Natural killer cell (primary cell): ENCODE results near the gene SETBP1. TPM values are rescaled to one million over a fixed set of nuclear protein-coding genes. Genes with fewer than 3 reads are reported as not detected.

Experiments used
- ATAC-seq, 3 donors: fragments of 150-1000 bp in 2 of 3; fragments of 200-7000 bp in 1 of 3; cut with Tn5 transposase; 1 replicate in 1 of 3; 2 replicates in 2 of 3; pipeline ENCODE4 v1.10.0; 2021; ENCODE audit warnings: mild to moderate bottlenecking in 2 of 3, moderate library complexity in 2 of 3
- DNase-seq, 2 donors: peaks; one replicate each; pipeline versions ENCODE4 v3.0.0 to v3.0.0-alpha.2; 2013 to 2021; ENCODE audit warnings: mixed read lengths in 1 of 2
- H3K27ac ChIP-seq: one replicate; pipeline ENCODE4 v1.5.1; 2013; ENCODE audit warnings: mild to moderate bottlenecking, low read length
- H3K27me3 ChIP-seq: one replicate; pipeline ENCODE4 v1.6.1; 2013; ENCODE audit warnings: low read length; ENCODE audit not compliant: control insufficient read depth, insufficient read depth
- H3K36me3 ChIP-seq: one replicate; pipeline ENCODE4 v1.6.1; 2013; ENCODE audit warnings: low read length; ENCODE audit not compliant: control insufficient read depth, insufficient read depth
- H3K4me1 ChIP-seq: one replicate; pipeline ENCODE4 v1.6.1; 2013; ENCODE audit warnings: low read length; ENCODE audit not compliant: control insufficient read depth, insufficient read depth
- H3K4me3 ChIP-seq: one replicate; pipeline ENCODE4 v1.5.1; 2013; ENCODE audit warnings: low read length
- H3K9me3 ChIP-seq: one replicate; pipeline ENCODE4 v1.6.1; 2013; ENCODE audit warnings: low read length; ENCODE audit not compliant: control insufficient read depth, insufficient read depth
- H3K27ac Mint-ChIP-seq, 2 donors: one replicate each; pipeline ENCODE4 v1.8.0; 2022; ENCODE audit warnings: mild to moderate bottlenecking in 2 of 2, mixed read lengths in 2 of 2, moderate library complexity in 1 of 2
- H3K27me3 Mint-ChIP-seq, 2 donors: one replicate each; pipeline ENCODE4 v1.8.0; 2022; ENCODE audit warnings: low read depth in 2 of 2, mixed read lengths in 2 of 2
- H3K36me3 Mint-ChIP-seq: one replicate; pipeline ENCODE4 v1.8.0; 2022; ENCODE audit warnings: mixed read lengths
- H3K4me1 Mint-ChIP-seq, 2 donors: one replicate each; pipeline ENCODE4 v1.8.0; 2022; ENCODE audit warnings: mixed read lengths in 2 of 2
- H3K4me3 Mint-ChIP-seq: one replicate; pipeline ENCODE4 v1.8.0; 2022; ENCODE audit warnings: mild to moderate bottlenecking, moderate library complexity, mixed read lengths
- H3K9me3 Mint-ChIP-seq, 2 donors: one replicate each; pipeline ENCODE4 v1.8.0; 2022; ENCODE audit warnings: mixed read lengths in 2 of 2
- CTCF ChIP-seq: fragments of 200-600 bp; IDR thresholded peaks from one replicate; pipeline ENCODE4 v1.8.0; 2022; ENCODE audit warnings: antibody characterized with exemption
- WGBS: methylation state at CpG from one replicate; pipeline ENCODE4 v1.1.7; 2013; ENCODE audit warnings: missing lambda C conversion rate; ENCODE audit not compliant: insufficient coverage; 5-methylcytosine and 5-hydroxymethylcytosine counted together
- intact Hi-C: fragments of 100-400 bp; cut with micrococcal nuclease; formaldehyde crosslinking; loops from one replicate; pipeline ENCODE4 v1.14.2; 2022
- total RNA-seq, 4 donors: library from RNA; stranded (reverse); fragments of 120-200 nt in 1 of 4; gene quantifications; one replicate each; pipeline versions ENCODE4 v1.2.3 to v1.2.4, GENCODE V29; 2013 to 2022

Gene SETBP1
- total RNA-seq, 3 donors from 2014 or later (not counting 1 experiment from before 2014, with no cell fraction given): 36.0 to 46.6 (median 41.2) TPM

GRCh38 chr18:44779753-44780292 is 99.1 kb downstream of the SETBP1 start:
- 94% methylated on average over 11 of the region's 11 CpGs for WGBS
- H3K27ac Mint-ChIP-seq: no peak overlapping the region
- H3K9me3 Mint-ChIP-seq: no peaks in the 10 kb centered on the region
- H3K9me3 ChIP-seq: no peaks in the 10 kb centered on the region
- DNase-seq (no peak), ATAC-seq (no peak)
- H3K27me3 Mint-ChIP-seq: no peaks in the 10 kb centered on the region
- H3K36me3 Mint-ChIP-seq: no peaks in the 10 kb centered on the region
- TF ChIP-seq CTCF: no peak
- no peaks in the 10 kb centered on the region for H3K4me1 ChIP-seq
- peaks cover 24 to 36% of the 10 kb centered on the region in 2 donors for H3K4me1 Mint-ChIP-seq
- intact Hi-C loops: no loop called here
- H3K36me3 ChIP-seq: no peaks in the 10 kb centered on the region
- no peak overlapping the region for H3K27ac ChIP-seq
- no peak overlapping the region for H3K4me3 Mint-ChIP-seq
- no peaks in the 10 kb centered on the region for H3K27me3 ChIP-seq
- no peak overlapping the region for H3K4me3 ChIP-seq

- no peaks in the 10 kb centered on the region for H3K4me1 ChIP-seq
- no peak for TF ChIP-seq CTCF
- no peak overlapping the region for H3K27ac ChIP-seq
- H3K36me3 ChIP-seq: no peaks in the 10 kb centered on the region
- no peak overlapping the region for H3K4me3 ChIP-seq
- intact Hi-C loops: no loop called here
- WGBS: 100% methylated on average over 1 of the region's 3 CpGs
- Mint-ChIP-seq H3K27me3 (no peaks in the 10 kb centered on the region), H3K4me3 (no peak overlapping the region), H3K36me3 (no peaks in the 10 kb centered on the region), H3K4me1 (peaks cover 34 to 45% of the 10 kb centered on the region in 2 donors), H3K9me3 (no peaks in the 10 kb centered on the region), H3K27ac (no peak overlapping the region)
- no peaks in the 10 kb centered on the region for H3K9me3 ChIP-seq
- ATAC-seq: no peak
- H3K27me3 ChIP-seq: no peaks in the 10 kb centered on the region
- no peak for DNase-seq
Observed at GRCh38 chr18:44781886-44782285, 101.2 kb downstream of the SETBP1 start.

GRCh38 chr18:44782617-44783016 is 101.9 kb downstream of the SETBP1 start:
- Mint-ChIP-seq H3K4me1 (peaks cover 35 to 45% of the 10 kb centered on the region in 2 donors), H3K36me3 (no peaks in the 10 kb centered on the region), H3K27ac (no peak overlapping the region), H3K9me3 (no peaks in the 10 kb centered on the region), H3K4me3 (no peak overlapping the region), H3K27me3 (no peaks in the 10 kb centered on the region)
- DNase-seq (no peak), ATAC-seq (no peak)
- Histone ChIP-seq H3K4me1 (no peaks in the 10 kb centered on the region), H3K36me3 (no peaks in the 10 kb centered on the region), H3K27me3 (no peaks in the 10 kb centered on the region), H3K9me3 (no peaks in the 10 kb centered on the region), H3K27ac (no peak overlapping the region), H3K4me3 (no peak overlapping the region)
- intact Hi-C loops: no loop called here
- TF ChIP-seq CTCF: no peak
- WGBS: 100% methylated on average over 3 of the region's 5 CpGs

- no peak overlapping the region for H3K4me3 ChIP-seq
- Mint-ChIP-seq H3K9me3 (no peaks in the 10 kb centered on the region), H3K27ac (no peak overlapping the region), H3K4me1 (peaks cover 28 to 40% of the 10 kb centered on the region in 2 donors), H3K27me3 (no peaks in the 10 kb centered on the region), H3K4me3 (no peak overlapping the region), H3K36me3 (no peaks in the 10 kb centered on the region)
- WGBS: no CpG with 5 or more reads among the region's 1 CpG
- DNase-seq (no peak), ATAC-seq (no peak)
- no peaks in the 10 kb centered on the region for H3K36me3 ChIP-seq
- no peaks in the 10 kb centered on the region for H3K27me3 ChIP-seq
- H3K27ac ChIP-seq: no peak overlapping the region
- TF ChIP-seq CTCF: no peak
- H3K4me1 ChIP-seq: no peaks in the 10 kb centered on the region
- H3K9me3 ChIP-seq: no peaks in the 10 kb centered on the region
- intact Hi-C loops: no loop called here
Observed at GRCh38 chr18:44783371-44783770, 102.7 kb downstream of the SETBP1 start.
